ENCODE measurements around the gene DPP4.
A peak's percentile ranks its signal among the peaks of the same experiment; 100 is the strongest.

The DPP4 gene

GRCh38 chr2:162016080-162016479 is 57.9 kb downstream of the DPP4 start:
- no peak for DNase-seq (ENCODE audit: low read depth in 2 of 2)
- H3K4me3 ChIP-seq (replicated peaks in 1 of 2; ENCODE audit: low read depth in 2 of 2, low read length in 2 of 2), result no peak overlapping the region
- TF ChIP-seq, protein P1, sequence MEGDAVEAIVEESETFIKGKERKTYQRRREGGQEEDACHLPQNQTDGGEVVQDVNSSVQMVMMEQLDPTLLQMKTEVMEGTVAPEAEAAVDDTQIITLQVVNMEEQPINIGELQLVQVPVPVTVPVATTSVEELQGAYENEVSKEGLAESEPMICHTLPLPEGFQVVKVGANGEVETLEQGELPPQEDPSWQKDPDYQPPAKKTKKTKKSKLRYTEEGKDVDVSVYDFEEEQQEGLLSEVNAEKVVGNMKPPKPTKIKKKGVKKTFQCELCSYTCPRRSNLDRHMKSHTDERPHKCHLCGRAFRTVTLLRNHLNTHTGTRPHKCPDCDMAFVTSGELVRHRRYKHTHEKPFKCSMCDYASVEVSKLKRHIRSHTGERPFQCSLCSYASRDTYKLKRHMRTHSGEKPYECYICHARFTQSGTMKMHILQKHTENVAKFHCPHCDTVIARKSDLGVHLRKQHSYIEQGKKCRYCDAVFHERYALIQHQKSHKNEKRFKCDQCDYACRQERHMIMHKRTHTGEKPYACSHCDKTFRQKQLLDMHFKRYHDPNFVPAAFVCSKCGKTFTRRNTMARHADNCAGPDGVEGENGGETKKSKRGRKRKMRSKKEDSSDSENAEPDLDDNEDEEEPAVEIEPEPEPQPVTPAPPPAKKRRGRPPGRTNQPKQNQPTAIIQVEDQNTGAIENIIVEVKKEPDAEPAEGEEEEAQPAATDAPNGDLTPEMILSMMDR (IDR thresholded peaks at IDR 0.05; ENCODE audit: low read depth, low read length), result no peak

DNA sequence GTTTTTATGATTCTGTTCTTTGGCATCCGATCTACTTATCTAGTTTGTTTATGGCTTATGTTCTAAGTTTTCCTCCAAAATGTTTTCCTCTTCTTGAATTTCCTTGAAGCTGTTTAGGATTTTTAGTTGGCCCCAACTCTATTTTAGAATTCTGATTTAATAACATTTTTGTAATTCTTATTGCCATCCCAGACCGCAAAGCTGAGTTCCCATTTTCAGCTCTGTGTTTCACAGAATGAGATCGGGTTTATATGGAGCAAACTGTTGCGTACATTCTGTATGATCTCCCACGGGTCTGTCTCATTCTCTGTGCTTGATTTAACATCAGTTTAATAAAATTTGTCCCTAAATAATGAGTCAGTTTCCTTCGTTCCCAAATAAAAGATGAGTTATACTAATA is 59.3 kb downstream of the DPP4 start:
- H3K4me3 ChIP-seq (replicated peaks in 1 of 2; ENCODE audit: low read depth in 2 of 2, low read length in 2 of 2), result no peak overlapping the region
- DNase-seq (ENCODE audit: low read depth in 2 of 2), result peak in 1 of 2 donors; percentile 33
- TF ChIP-seq, protein P1 (IDR thresholded peaks at IDR 0.05; ENCODE audit: low read depth, low read length), result no peak

GRCh38 chr2:162013514-162014475 is 60.2 kb downstream of the DPP4 start:
- H3K4me3 ChIP-seq (replicated peaks in 1 of 2; ENCODE audit: low read depth in 2 of 2, low read length in 2 of 2), result no peak overlapping the region
- DNase-seq (ENCODE audit: low read depth in 2 of 2), result no peak
- TF ChIP-seq, protein P1 (IDR thresholded peaks at IDR 0.05; ENCODE audit: low read depth, low read length), result no peak

DNA sequence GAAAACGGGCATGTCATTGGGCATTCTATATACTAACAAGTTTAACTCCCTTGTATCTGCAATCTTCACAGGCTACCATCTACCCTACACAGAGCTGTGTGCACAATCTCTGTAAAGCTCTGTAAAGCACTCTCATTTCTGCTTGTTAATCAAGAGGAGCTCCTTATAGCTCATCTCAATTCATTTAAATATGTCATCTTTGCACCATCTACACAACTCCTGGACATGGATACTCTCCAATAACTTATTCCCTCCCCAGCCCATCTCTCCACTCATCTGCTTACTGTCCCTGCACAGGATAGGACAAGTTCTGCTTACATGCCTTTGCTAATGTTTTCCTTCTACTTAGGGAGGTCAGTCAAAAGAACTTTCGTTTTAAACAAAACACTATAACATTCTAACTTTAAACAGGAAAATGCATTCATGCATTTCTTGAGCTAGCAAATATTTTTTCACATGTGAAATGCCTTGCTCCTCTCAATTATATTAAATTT is 61.4 kb downstream of the DPP4 start:
- TF ChIP-seq, protein P1 (IDR thresholded peaks at IDR 0.05; ENCODE audit: low read depth, low read length), result no peak
- H3K4me3 ChIP-seq (replicated peaks in 1 of 2; ENCODE audit: low read depth in 2 of 2, low read length in 2 of 2), result no peak overlapping the region

GRCh38 chr2:162011706-162012564 is 62.1 kb downstream of the DPP4 start:
- TF ChIP-seq, protein P1 (IDR thresholded peaks at IDR 0.05; ENCODE audit: low read depth, low read length), result no peak
- no peak overlapping the region for H3K4me3 ChIP-seq (replicated peaks in 1 of 2; ENCODE audit: low read depth in 2 of 2, low read length in 2 of 2)
- DNase-seq (ENCODE audit: low read depth in 2 of 2), result no peak

More for the DNA sequence above, 61.4 kb downstream of the DPP4 start:
- no peak for DNase-seq (ENCODE audit: low read depth in 2 of 2)

DNA sequence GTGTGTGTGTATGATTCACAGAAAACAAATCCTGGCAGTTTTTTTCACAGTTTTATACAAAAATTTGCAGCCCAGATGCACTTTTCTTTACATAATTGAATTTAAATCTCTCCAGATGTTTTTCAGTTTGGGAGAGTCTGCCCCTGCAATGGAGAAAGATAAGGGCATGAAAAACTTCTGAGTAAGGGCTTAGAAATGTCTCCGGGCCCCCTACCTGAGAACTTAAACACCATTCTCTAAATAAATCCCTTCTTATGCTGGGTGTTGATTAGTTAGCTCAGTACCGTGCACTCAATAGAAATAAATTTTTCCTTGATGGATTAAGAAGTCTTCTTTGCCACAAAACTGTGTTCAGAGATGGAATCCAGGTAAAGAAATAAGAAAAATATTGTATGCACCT is 64.5 kb downstream of the DPP4 start:
- no peak for DNase-seq (ENCODE audit: low read depth in 2 of 2)
- H3K4me3 ChIP-seq (replicated peaks in 1 of 2; ENCODE audit: low read depth in 2 of 2, low read length in 2 of 2), result no peak overlapping the region
- TF ChIP-seq, protein P1 (IDR thresholded peaks at IDR 0.05; ENCODE audit: low read depth, low read length), result no peak

Measured in cardiac fibroblast (primary cell).